ENCODE data around the gene EYA2. TPM values are rescaled to one million over a fixed set of nuclear protein-coding genes. Genes with fewer than 3 reads are reported as not detected.

EYA2 gene
- total RNA-seq, 1 donor from 2014 or later: 1.8 TPM

DNA sequence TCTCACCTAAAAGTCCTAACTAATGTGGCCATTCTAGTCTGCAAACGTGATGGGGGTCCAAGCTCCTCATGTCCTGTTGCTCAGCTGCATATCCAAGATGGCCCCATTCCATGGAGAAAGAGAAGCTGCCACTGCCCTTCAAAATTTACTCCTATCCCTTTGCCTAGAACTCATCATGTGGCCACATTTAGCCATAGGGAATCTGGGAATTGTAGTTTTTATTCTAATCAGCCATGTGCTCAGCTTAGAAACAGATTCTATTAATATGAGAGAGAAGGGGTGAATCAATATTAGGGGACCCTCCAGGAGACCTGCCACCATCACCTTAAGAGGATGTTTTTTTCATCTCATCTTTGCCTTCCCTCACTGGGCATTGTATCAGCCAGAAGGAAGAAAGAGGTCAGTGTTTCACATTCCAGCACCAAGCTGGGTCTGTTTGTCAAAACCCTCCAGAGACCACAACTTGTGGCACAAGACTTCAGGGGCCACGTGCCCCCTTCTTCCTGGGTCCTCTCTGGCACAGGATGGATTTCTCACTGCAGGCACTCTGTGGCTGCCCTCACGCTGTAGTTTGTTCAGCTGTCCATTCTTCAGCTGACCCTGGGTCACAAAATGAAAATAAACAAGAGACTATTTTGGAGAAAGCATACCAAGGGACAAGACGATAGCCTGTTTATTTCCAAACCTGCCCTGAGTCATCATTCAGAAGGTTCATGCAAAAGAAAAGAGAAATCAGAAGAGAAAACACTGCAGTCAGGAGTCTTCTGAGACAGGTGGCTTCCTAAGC is 172.0 kb downstream of the EYA2 start:
- Histone ChIP-seq H3K9me3 (ENCODE audit: low read depth) (peaks cover 11% of the 10 kb centered on the region), H3K4me3 (no peak overlapping the region), H2AFZ (replicated peaks) (no peak overlapping the region), H3K27me3 (no peaks in the 10 kb centered on the region), H3K79me2 (ENCODE audit: low read depth) (no peaks in the 10 kb centered on the region), H3K36me3 (peaks cover 4% of the 10 kb centered on the region), H3K27ac (no peak overlapping the region), H4K20me1 (ENCODE audit: low read depth) (no peaks in the 10 kb centered on the region), H3F3A (ENCODE audit: low read depth) (peaks cover 14% of the 10 kb centered on the region), H3K4me2 (no peak overlapping the region), H3K9ac (no peak overlapping the region), H3K4me1 (peaks cover 16% of the 10 kb centered on the region)
- DNase-seq (ENCODE audit: low spot score): no peak
- peaks cover 16% of the 10 kb centered on the region for H3K4me1 Mint-ChIP-seq
- no peak overlapping the region for H3K4me3 Mint-ChIP-seq
- no peak overlapping the region for H3K27ac Mint-ChIP-seq
- peaks cover 4% of the 10 kb centered on the region for H3K27me3 Mint-ChIP-seq (ENCODE audit: insufficient read depth, low read depth)
- no peak for TF ChIP-seq EZH2 (IDR thresholded peaks at IDR 0.05)
- TF ChIP-seq EZH2phosphoT487 (IDR thresholded peaks at IDR 0.05): no peak
- TF ChIP-seq, protein P1, sequence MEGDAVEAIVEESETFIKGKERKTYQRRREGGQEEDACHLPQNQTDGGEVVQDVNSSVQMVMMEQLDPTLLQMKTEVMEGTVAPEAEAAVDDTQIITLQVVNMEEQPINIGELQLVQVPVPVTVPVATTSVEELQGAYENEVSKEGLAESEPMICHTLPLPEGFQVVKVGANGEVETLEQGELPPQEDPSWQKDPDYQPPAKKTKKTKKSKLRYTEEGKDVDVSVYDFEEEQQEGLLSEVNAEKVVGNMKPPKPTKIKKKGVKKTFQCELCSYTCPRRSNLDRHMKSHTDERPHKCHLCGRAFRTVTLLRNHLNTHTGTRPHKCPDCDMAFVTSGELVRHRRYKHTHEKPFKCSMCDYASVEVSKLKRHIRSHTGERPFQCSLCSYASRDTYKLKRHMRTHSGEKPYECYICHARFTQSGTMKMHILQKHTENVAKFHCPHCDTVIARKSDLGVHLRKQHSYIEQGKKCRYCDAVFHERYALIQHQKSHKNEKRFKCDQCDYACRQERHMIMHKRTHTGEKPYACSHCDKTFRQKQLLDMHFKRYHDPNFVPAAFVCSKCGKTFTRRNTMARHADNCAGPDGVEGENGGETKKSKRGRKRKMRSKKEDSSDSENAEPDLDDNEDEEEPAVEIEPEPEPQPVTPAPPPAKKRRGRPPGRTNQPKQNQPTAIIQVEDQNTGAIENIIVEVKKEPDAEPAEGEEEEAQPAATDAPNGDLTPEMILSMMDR (IDR thresholded peaks at IDR 0.05): no peak
- H3K36me3 Mint-ChIP-seq: no peaks in the 10 kb centered on the region
- H3K9me3 Mint-ChIP-seq: peaks cover 37% of the 10 kb centered on the region

DNA sequence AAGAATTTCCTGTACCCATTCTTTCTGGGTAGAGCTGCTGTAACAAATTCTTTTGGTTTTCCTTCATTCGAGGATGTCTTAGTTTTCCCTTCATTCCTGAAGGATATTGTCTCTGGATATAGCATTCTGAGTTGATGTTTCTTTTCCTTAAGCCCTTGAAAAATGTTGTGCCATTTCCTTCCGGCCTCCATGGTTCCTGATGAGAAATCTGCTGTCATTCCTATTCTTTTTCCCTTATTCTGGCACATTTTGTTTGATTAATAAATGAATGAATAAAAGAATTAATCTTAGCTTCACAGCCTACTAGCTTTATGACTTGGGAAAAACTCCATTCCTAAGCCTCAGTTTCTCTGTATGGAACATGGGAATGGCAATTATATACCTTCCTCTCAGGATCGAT is 173.1 kb downstream of the EYA2 start:
- Histone ChIP-seq H4K20me1 (ENCODE audit: low read depth) (no peaks in the 10 kb centered on the region), H3K9ac (no peak overlapping the region), H3K4me1 (peaks cover 12% of the 10 kb centered on the region), H3K4me3 (no peak overlapping the region), H3F3A (ENCODE audit: low read depth) (peaks cover 14% of the 10 kb centered on the region), H3K9me3 (ENCODE audit: low read depth) (peaks cover 11% of the 10 kb centered on the region), H3K36me3 (peaks cover 4% of the 10 kb centered on the region), H3K27ac (no peak overlapping the region), H3K27me3 (no peaks in the 10 kb centered on the region), H3K4me2 (no peak overlapping the region), H2AFZ (replicated peaks) (no peak overlapping the region), H3K79me2 (ENCODE audit: low read depth) (no peaks in the 10 kb centered on the region)
- TF ChIP-seq, protein P1 (IDR thresholded peaks at IDR 0.05): no peak
- TF ChIP-seq EZH2phosphoT487 (IDR thresholded peaks at IDR 0.05) (no peak), EZH2 (IDR thresholded peaks at IDR 0.05) (no peak)
- H3K27ac Mint-ChIP-seq: no peak overlapping the region
- peaks cover 4% of the 10 kb centered on the region for H3K27me3 Mint-ChIP-seq (ENCODE audit: insufficient read depth, low read depth)
- peaks cover 10% of the 10 kb centered on the region for H3K4me1 Mint-ChIP-seq
- H3K9me3 Mint-ChIP-seq: peaks cover 37% of the 10 kb centered on the region
- H3K36me3 Mint-ChIP-seq: no peaks in the 10 kb centered on the region
- DNase-seq (ENCODE audit: low spot score): no peak
- H3K4me3 Mint-ChIP-seq: no peak overlapping the region

DNA sequence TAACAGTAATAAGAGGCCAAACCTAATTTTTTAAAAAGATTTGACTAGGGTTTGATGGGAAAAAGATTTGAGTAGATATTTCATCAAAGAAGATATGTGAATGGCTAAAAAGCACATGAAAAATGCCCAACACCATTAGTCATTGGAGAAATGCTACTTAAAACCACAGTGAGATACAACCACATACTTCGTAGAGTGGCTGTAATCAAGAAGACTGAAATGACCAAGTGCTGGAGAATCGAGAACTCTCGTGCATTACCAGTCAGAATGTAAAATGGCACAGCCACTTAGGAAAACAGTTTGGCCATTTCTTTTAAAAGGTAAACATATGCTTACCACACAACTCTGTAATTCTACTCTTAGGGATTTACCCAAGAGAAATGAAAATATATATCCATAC is 175.5 kb downstream of the EYA2 start:
- Histone ChIP-seq H3F3A (ENCODE audit: low read depth) (peaks cover 5% of the 10 kb centered on the region), H3K9me3 (ENCODE audit: low read depth) (peaks cover 11% of the 10 kb centered on the region), H3K79me2 (ENCODE audit: low read depth) (no peaks in the 10 kb centered on the region), H3K27ac (no peak overlapping the region), H3K27me3 (no peaks in the 10 kb centered on the region), H3K4me2 (no peak overlapping the region), H4K20me1 (ENCODE audit: low read depth) (no peaks in the 10 kb centered on the region), H3K4me1 (no peaks in the 10 kb centered on the region), H3K9ac (no peak overlapping the region), H3K36me3 (peaks cover 4% of the 10 kb centered on the region), H2AFZ (replicated peaks) (no peak overlapping the region), H3K4me3 (no peak overlapping the region)
- TF ChIP-seq, protein P1 (IDR thresholded peaks at IDR 0.05): no peak
- TF ChIP-seq EZH2 (IDR thresholded peaks at IDR 0.05) (no peak), EZH2phosphoT487 (IDR thresholded peaks at IDR 0.05) (no peak)
- peaks cover 7% of the 10 kb centered on the region for H3K27me3 Mint-ChIP-seq (ENCODE audit: insufficient read depth, low read depth)
- H3K36me3 Mint-ChIP-seq: no peaks in the 10 kb centered on the region
- no peak for DNase-seq (ENCODE audit: low spot score)
- H3K27ac Mint-ChIP-seq: no peak overlapping the region
- H3K9me3 Mint-ChIP-seq: peaks cover 36% of the 10 kb centered on the region
- H3K4me3 Mint-ChIP-seq: no peak overlapping the region
- no peaks in the 10 kb centered on the region for H3K4me1 Mint-ChIP-seq
